ENCODE data around the gene HCN2.
"Not testable (repeated sequence)": the region's sequence is repeated elsewhere in the genome, so short reads cannot be mapped to it uniquely, and the experiment has no call there.

HCN2 gene

DNA sequence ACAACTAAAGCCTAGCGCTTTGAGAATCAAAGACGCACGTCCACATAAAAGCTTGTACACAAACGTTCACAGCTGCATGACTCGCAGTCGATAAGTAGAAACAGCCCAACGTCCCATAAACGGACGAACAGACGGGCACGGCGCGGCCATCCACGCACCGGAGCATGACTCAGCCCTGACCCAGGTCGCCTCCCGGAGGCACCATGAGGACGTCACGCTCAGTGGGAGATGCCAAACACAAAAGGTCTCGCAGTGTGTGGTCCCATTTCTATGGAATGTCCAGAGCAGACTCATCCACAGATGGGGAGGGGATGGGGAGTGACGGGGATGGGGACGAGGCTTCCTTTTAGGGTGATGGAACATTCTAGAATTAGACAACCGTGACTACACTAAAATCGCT, 34.3 kb downstream of the HCN2 start:
- Histone ChIP-seq H3K27me3 (ENCODE audit: insufficient read depth, low read length) (no peaks in the 10 kb centered on the region), H3K4me1 (ENCODE audit: insufficient read depth, low read length, severe bottlenecking) (no peaks in the 10 kb centered on the region), H3K4me3 (ENCODE audit: low read depth, low read length, poor library complexity, severe bottlenecking) (no peak overlapping the region), H3K9me2 (ENCODE audit: low read depth, low read length) (no peaks in the 10 kb centered on the region), H3K9ac (ENCODE audit: low read length) (no peak overlapping the region), H3K9me3 (ENCODE audit: low read length) (no peaks in the 10 kb centered on the region), H3K4me2 (ENCODE audit: low read length) (no peak overlapping the region), H3K36me3 (ENCODE audit: insufficient read depth, low read length) (peaks cover 73% of the 10 kb centered on the region), H2AFZ (ENCODE audit: low read length) (no peak overlapping the region), H3K27ac (ENCODE audit: low read depth, low read length, poor library complexity, severe bottlenecking) (no peak overlapping the region), H3F3A (ENCODE audit: insufficient read depth, low read length) (no peaks in the 10 kb centered on the region), H3K79me2 (ENCODE audit: insufficient read depth, low read length) (no peaks in the 10 kb centered on the region), H4K20me1 (ENCODE audit: insufficient read depth, low read length) (no peaks in the 10 kb centered on the region)
- TF ChIP-seq, protein P1, sequence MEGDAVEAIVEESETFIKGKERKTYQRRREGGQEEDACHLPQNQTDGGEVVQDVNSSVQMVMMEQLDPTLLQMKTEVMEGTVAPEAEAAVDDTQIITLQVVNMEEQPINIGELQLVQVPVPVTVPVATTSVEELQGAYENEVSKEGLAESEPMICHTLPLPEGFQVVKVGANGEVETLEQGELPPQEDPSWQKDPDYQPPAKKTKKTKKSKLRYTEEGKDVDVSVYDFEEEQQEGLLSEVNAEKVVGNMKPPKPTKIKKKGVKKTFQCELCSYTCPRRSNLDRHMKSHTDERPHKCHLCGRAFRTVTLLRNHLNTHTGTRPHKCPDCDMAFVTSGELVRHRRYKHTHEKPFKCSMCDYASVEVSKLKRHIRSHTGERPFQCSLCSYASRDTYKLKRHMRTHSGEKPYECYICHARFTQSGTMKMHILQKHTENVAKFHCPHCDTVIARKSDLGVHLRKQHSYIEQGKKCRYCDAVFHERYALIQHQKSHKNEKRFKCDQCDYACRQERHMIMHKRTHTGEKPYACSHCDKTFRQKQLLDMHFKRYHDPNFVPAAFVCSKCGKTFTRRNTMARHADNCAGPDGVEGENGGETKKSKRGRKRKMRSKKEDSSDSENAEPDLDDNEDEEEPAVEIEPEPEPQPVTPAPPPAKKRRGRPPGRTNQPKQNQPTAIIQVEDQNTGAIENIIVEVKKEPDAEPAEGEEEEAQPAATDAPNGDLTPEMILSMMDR (IDR thresholded peaks at IDR 0.05; ENCODE audit: low read length), result no peak
- no peak for TF ChIP-seq EZH2 (IDR thresholded peaks at IDR 0.05; ENCODE audit: borderline replicate concordance, low read length)

- Histone ChIP-seq H3F3A (ENCODE audit: insufficient read depth, low read length) (no peaks in the 10 kb centered on the region), H3K36me3 (ENCODE audit: insufficient read depth, low read length) (peaks cover 73% of the 10 kb centered on the region), H3K9ac (ENCODE audit: low read length) (no peak overlapping the region), H3K79me2 (ENCODE audit: insufficient read depth, low read length) (no peaks in the 10 kb centered on the region), H3K9me3 (ENCODE audit: low read length) (no peaks in the 10 kb centered on the region), H3K9me2 (ENCODE audit: low read depth, low read length) (no peaks in the 10 kb centered on the region), H3K4me2 (ENCODE audit: low read length) (no peak overlapping the region), H2AFZ (ENCODE audit: low read length) (no peak overlapping the region), H3K27me3 (ENCODE audit: insufficient read depth, low read length) (no peaks in the 10 kb centered on the region), H3K4me3 (ENCODE audit: low read depth, low read length, poor library complexity, severe bottlenecking) (no peak overlapping the region), H3K4me1 (ENCODE audit: insufficient read depth, low read length, severe bottlenecking) (no peaks in the 10 kb centered on the region), H3K27ac (ENCODE audit: low read depth, low read length, poor library complexity, severe bottlenecking) (no peak overlapping the region), H4K20me1 (ENCODE audit: insufficient read depth, low read length) (no peaks in the 10 kb centered on the region)
- TF ChIP-seq, protein P1 (IDR thresholded peaks at IDR 0.05; ENCODE audit: low read length), result no peak
- no peak for TF ChIP-seq EZH2 (IDR thresholded peaks at IDR 0.05; ENCODE audit: borderline replicate concordance, low read length)
Observed at GRCh38 chr19:624433-625109, 34.9 kb downstream of the HCN2 start.

GRCh38 chr19:625257-625656, 35.6 kb downstream of the HCN2 start:
- H3K4me2 ChIP-seq (ENCODE audit: low read length), result no peak overlapping the region
- no peaks in the 10 kb centered on the region for H3F3A ChIP-seq (ENCODE audit: insufficient read depth, low read length)
- no peaks in the 10 kb centered on the region for H3K9me3 ChIP-seq (ENCODE audit: low read length)
- TF ChIP-seq EZH2 (IDR thresholded peaks at IDR 0.05; ENCODE audit: borderline replicate concordance, low read length), result no peak
- TF ChIP-seq, protein P1 (IDR thresholded peaks at IDR 0.05; ENCODE audit: low read length), result no peak
- no peaks in the 10 kb centered on the region for H4K20me1 ChIP-seq (ENCODE audit: insufficient read depth, low read length)
- H3K4me1 ChIP-seq (ENCODE audit: insufficient read depth, low read length, severe bottlenecking), result no peaks in the 10 kb centered on the region
- H3K9ac ChIP-seq (ENCODE audit: low read length), result no peak overlapping the region
- peaks cover 73% of the 10 kb centered on the region for H3K36me3 ChIP-seq (ENCODE audit: insufficient read depth, low read length)
- no peaks in the 10 kb centered on the region for H3K9me2 ChIP-seq (ENCODE audit: low read depth, low read length)
- H3K27me3 ChIP-seq (ENCODE audit: insufficient read depth, low read length), result no peaks in the 10 kb centered on the region
- H2AFZ ChIP-seq (ENCODE audit: low read length), result no peak overlapping the region
- no peaks in the 10 kb centered on the region for H3K79me2 ChIP-seq (ENCODE audit: insufficient read depth, low read length)
- no peak overlapping the region for H3K27ac ChIP-seq (ENCODE audit: low read depth, low read length, poor library complexity, severe bottlenecking)
- H3K4me3 ChIP-seq (ENCODE audit: low read depth, low read length, poor library complexity, severe bottlenecking), result no peak overlapping the region

DNA sequence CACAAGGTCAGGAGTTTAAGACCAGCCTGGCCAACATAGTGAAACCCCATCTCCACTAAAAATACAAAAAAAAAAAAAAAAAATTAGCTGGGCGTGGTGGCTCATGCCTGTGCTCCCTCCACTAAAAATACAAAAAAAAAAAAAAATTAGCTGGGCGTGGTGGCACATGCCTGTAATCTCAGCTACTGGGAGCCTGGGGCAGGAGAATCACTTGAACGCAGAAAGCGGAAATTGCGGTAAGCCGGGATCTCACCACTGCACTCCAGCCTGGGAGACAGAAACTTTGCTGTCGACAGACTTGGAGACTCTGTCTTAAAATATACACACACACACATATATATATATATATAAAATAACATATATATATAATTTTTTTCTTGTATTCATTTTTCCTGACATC, 36.9 kb downstream of the HCN2 start:
- not testable (repeated sequence) for H3K4me1 ChIP-seq (ENCODE audit: insufficient read depth, low read length, severe bottlenecking); H3K27ac ChIP-seq (ENCODE audit: low read depth, low read length, poor library complexity, severe bottlenecking)
- H3K36me3 ChIP-seq (ENCODE audit: insufficient read depth, low read length), result peaks cover 77% of the 10 kb centered on the region

More for the DNA sequence above, 36.9 kb downstream of the HCN2 start:
- not testable (repeated sequence) for H3K4me3 ChIP-seq (ENCODE audit: low read depth, low read length, poor library complexity, severe bottlenecking); H3K27me3 ChIP-seq (ENCODE audit: insufficient read depth, low read length); H3K4me2 ChIP-seq (ENCODE audit: low read length); H3K79me2 ChIP-seq (ENCODE audit: insufficient read depth, low read length); H3K9me3 ChIP-seq (ENCODE audit: low read length); H3K9me2 ChIP-seq (ENCODE audit: low read depth, low read length); H4K20me1 ChIP-seq (ENCODE audit: insufficient read depth, low read length); H2AFZ ChIP-seq (ENCODE audit: low read length); H3K9ac ChIP-seq (ENCODE audit: low read length); H3F3A ChIP-seq (ENCODE audit: insufficient read depth, low read length)

All from OCI-LY1 (cell line).